Stimulated activated CD8-positive, alpha-beta memory T cell treated with anti-CD3 and anti-CD28 coated beads, Interleukin-4, amount 100 ng/mL, for 48 hours (primary cell): ENCODE measurements around the gene ATOX1.
"Not testable (repeated sequence)": the region's sequence is repeated elsewhere in the genome, so short reads cannot be mapped to it uniquely, and the experiment has no call there.

Experiments used
- DNase-seq: peaks from one replicate; pipeline ENCODE4 v3.0.0-alpha.2; 2020

The ATOX1 gene

GRCh38 chr5:151758430-151759241 lies at the start of gene ATOX1:
ATOX1 (minus strand) TSS chr5:151758631; CDS start chr5:151758551, 80 bp downstream.
- DNase-seq: peak; percentile 92

- DNase-seq: no peak
Observed at GRCh38 chr5:151805414-151806223, 47.2 kb upstream of the ATOX1 start.

DNA sequence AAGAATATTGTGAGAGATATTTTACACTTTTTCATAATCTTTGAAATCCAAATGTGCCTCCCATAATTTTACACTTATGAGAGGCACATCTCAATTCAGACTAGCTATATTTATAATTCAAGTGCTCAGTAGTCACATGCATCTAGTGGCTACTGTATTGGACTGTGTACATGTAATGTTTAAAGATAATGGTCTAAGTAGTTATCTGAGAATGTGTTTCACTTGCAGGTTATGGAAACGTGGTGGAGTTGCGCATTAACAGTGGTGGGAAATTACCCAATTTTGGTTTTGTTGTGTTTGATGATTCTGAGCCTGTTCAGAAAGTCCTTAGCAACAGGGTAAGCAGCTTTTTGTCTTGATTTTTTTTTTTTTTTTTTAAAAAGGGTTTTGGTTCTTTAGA lies 42.1 kb upstream of the ATOX1 start:
- no peak for DNase-seq

DNA sequence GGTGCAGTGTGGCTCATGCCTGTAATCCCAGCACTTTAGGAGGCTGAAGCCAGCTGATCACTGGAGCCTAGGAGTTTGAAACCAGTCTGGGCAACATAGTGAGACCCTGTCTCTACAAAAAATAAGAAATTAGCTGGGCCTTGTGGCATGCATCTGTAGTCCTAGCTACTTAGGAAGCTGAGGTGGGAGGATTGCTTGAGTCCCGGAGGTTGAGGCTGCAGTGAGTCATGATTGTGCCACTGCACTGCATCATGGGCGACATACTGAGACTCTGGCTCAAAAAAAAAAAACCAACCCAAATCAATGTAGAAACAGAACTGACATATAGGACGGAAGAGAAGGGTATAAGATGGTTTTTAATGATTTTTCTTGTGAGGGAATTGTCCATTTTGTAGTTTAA lies 41.0 kb upstream of the ATOX1 start:
- DNase-seq: no peak

DNA sequence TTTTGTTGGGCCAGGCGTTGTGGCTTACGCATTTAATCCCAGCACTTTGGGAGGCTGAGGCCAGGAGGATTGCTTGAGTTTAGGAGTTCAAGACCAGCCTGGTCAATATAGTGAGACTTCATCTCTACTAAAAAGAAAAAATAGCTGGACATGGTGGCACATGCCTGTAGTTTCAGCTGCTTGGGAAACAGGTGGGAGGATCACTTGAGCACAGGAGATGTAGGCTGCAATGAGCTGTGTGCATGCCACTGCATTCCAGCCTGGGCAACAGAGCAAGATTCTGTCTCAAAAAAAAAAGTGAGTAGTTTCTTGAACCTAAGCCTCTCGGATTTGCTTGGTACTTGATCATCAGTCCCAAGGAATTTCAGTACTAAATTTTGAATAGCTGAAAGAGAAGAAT lies 40.2 kb upstream of the ATOX1 start:
- no peak for DNase-seq

- no peak for DNase-seq
Observed at GRCh38 chr5:151795426-151795825, 37.0 kb upstream of the ATOX1 start.

DNA sequence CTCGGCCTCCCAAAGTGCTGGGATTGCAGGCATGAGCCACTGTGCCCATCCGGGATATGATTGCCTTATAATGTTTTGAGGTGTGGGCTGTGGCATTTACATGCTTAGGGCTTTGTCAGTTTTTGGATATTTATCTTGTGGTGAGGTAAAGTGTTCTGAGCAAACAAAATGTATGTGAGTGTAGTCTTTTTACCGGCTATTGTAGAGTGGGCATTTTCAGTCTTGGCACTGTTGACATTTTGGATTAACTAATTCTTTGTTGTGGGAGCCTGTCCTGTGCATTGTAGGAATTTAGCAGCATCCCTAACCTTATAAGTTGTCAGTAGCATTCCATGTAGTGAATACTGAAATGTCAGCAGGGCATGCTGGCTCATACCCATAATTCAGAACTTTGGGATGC lies 34.9 kb upstream of the ATOX1 start:
- no peak for DNase-seq

DNA sequence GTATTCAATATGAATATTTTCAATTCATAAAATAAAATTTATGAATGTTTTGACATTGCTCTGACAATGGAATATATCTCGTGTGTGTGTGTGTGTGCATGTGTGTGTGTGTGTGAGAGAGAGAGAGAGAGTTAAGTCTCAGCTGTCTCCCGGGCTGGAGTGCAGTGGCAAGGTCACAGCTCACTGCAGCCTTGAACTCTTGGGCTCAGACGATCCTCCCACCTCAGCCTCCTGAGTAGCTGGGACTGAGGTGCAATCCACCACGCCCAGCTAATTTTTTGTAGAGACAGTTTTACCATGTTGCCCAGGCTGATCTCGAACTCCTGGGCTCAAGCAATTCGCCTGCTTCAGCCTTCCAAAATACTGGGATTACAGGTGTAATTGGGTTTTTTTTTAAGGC lies 29.4 kb upstream of the ATOX1 start:
- no peak for DNase-seq

GRCh38 chr5:151786468-151786867 lies 28.0 kb upstream of the ATOX1 start:
- DNase-seq: no peak

DNA sequence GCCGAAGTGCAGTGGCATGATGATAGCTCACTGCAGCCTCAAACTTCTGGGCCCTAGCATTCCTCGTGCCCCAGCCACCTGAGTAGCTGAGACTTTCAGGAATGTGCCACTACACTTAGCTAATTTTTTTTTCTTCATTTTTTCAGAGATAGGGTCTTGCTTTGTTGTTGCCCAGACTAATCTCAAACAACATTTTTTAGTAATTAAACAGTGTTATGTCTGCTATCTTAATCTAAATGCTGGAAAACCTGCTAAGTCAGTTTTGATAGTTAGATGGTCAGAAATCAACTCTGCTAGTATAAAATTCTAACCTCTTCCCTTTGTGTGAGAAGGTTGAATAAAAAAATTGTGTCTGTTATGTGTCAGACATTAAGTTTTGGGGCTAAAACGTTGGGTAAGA lies 25.7 kb upstream of the ATOX1 start:
- DNase-seq: no peak

- DNase-seq: not testable (repeated sequence)
Observed at GRCh38 chr5:151783664-151784063, 25.2 kb upstream of the ATOX1 start.

DNA sequence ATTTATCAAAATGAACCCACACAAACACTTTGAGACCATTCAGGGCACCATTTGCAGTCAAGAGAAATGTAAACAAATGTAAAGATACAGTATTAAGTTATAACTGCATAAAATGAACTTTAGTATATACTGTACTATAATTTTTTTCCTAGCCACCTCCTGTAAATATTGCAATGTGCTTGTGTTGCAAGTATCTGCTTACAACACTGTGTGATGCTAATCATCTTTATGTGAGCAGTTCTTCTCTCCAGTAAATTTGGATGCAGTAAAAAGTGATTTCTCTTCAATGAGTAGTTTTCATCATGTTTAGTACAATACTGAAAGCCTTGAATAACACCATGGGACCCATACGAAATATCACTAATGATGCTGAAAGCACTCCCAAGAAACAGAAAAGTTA lies 22.8 kb upstream of the ATOX1 start:
- DNase-seq: no peak

DNA sequence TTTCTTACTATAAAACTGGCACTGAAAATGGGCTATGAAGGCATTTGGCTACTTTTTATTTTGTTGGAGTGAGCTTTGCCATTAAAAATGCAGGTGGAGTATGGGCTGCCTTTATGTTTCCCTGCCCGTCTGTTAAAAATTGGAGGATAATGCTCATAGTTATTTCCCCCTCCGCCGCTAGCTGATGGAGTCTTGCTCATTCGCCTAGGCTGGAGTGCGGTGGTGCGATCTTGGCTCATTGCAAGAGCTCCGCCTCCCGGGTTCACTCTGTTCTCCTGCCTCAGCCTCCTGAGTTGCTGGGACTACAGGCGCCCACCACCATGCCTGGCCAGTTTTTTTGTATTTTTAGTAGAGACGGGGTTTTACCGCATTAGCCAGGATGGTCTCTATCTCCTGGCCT lies 21.9 kb upstream of the ATOX1 start:
- no peak for DNase-seq

DNA sequence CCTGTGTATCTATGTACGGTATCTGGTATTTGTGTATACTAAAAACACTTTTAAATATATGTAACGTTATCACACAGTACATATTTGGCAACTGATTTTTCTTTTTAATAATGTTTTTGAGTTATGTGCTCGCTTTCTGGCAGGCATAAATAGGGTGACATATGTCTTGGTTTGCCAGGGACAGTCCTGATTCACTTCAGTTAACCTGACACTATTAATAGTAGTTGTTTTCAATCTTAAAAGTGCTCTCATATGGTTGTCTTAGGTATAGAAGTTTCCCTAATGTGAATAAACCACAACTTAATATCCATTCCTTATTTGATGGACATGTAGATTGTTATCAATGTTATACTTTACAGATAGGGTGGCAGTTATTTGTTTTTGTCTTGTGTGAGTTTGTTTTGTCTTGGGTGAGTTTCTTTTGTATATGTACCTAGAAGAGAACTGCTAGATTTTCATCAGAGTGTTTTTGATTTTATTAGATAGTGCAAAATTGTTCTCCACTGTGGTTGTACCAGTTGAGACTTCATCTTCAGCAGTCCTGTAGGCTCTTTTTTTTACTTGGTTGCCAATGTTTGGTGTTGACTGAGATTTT lies 21.2 kb upstream of the ATOX1 start:
- DNase-seq: no peak

DNA sequence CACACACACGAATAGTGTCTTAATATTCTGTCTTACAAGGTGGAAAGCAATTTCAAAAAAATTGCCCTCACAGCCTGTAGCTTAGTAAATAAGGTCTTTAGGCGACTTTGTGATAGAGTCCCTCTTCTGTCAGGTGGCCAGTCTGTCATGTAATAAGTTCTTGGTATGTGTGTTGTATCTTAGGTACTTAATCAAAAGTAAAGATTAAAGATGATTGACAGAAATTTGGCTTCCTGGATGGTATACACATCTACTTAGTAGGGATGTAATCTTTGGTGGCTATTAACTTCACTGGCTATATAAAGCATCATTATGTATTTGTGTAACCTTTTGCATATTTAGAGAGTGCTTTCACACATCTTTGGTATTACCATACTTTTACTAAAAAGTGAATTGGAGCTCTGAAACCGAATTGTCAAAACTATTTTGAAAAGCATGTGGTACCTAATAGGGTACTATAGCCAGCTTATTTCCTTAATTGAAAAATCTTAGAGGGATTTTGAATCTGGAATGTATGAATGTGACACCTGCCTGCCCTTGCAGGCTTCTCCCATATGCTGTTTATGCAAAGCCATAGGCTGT lies 16.7 kb upstream of the ATOX1 start:
- no peak for DNase-seq

- no peak for DNase-seq
Observed at GRCh38 chr5:151773951-151774350, 15.5 kb upstream of the ATOX1 start.

DNA sequence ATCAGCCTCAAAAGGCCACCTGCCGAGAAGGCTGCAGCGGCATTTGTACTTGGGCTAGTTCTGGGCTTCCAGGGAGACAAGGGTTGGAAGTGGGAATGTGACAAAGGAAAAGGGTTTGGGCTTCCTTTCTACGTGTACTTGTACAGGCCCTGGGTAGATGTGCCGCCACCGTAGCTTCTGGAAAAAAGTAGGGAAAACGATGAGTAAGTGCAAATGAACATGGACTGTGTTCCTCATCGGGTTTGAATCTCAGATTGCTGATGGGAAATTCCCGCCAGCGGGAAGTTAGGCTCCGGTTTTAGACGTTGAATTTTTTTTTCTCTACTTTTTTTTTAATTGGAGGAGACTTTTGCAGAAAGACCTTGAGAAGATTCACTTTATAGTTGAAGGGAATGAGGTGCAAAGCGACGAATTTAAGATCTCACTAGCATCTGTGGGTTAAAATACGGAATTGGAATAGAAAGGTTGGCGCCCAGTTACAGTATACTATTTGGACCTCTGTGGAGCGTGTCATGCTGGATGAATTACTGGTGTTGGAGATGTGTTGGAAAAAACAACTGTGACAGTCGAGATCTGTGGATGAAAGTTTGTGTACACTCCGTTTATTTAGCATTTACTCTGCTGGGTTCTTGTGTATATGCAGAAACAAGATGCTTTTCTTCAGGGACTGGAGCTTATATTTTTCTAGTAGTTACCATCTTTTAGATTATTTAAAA lies 14.6 kb upstream of the ATOX1 start:
- no peak for DNase-seq

DNA sequence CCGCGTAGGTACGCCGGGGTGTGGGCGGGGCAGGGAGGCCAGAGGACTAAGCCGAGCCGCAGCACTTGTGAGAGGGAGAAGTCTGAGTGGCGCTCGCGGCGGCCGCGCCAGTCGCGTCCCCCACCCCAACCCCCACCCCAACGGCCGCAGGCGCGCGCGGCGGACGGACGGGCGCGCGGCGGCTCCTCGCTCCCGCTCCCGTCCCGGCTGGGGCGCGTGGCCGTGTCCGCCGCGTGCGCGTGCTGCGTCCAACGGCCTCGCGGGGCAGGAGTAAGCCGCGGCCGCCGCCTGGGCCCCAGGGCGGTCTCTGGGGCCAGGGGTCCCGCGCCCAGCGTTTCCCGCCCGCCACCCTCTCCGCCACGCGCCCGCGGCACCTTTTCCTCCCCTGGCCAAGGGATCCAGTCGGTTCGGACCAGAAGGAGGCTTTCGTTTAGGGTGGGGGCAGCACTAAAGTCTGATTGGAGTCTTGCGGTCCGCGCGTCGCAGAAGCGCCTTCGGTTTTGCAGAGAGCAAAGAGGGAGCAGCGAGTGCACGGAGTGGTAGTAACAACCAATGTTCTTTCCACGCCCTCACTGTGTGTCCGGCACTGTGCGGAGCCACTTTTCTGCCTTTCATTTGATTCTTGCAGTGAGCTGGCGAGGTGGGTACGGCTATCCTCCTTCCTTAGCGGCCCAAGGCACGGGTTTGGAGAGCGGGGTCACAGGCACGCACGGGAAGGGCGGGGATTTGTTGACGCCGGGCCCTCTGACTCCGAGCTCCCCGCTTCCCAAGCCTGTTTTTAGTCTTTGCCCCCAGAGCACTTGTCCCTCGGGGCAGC lies 13.8 kb upstream of the ATOX1 start:
- DNase-seq: peak; percentile 59

DNA sequence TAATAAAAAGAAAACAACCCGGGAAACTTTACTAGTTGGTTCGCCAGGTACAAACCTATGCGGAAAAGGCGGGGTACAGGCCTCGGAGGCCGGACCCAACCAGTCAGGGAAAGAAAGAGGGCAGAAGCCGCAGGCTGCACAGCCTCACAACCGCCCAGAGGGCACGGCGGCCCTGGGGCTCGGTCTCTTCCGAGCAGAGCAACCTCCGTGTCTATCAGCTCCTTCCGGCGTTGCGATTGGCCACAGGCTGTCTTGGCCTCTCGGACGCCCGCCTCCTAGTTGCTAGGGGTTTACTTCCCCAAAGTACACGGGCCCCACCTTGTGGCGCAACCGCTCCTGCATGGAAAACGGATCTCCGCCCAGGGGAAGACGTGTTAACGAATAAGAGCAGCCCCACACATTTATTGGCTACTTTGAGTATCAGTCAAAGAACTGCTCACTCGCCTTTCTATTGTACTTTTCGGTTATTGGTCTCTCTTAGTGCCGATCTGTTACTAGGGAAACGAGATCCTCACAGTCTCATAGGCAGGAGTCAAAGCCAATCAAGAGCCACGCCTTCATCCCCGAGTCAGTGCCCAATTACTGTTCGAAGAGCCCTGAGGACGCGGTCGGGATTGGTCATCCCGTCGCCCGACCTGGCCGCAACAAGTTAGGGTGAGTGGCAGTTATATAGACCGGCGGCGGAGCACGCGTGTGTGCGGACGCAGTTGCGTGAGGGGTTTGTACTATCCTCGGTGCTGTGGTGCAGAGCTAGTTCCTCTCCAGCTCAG lies 13.0 kb upstream of the ATOX1 start, which contains the start of gene G3BP1:
Gene G3BP1, plus strand, starts transcription at position 696 of the 770 bp plus-strand sequence. CDS start 14,667 bp downstream, outside the sequence.
- peak; percentile 98 for DNase-seq

GRCh38 chr5:151770383-151771258 lies 12.2 kb upstream of the ATOX1 start:
- DNase-seq: no peak
